A673 (cell line): Measurements from ENCODE around the gene ODC1.

ENCODE experiments used
- CTCF ChIP-seq: fragments of 300-800, 200-600 bp; sonication (generic); conservative IDR thresholded peaks from 2 replicates; pipeline ENCODE4 v1.5.1; 2017; ENCODE audit warnings: low read depth, mild to moderate bottlenecking, antibody characterized with exemption, low read length, moderate library complexity, mixed read lengths
- EZH2 ChIP-seq: fragments of 200-600 bp; sonication (generic); IDR thresholded peaks from 2 replicates; pipeline ENCODE4 v1.6.1; 2017; ENCODE audit warnings: borderline replicate concordance, low read depth, mild to moderate bottlenecking, mixed read lengths, antibody characterized with exemption, low read length; ENCODE audit not compliant: poor library complexity, severe bottlenecking

GRCh38 chr2:10428355-10428754 is 19.8 kb downstream of the ODC1 start:
- TF ChIP-seq CTCF = no peak
- no peak for TF ChIP-seq EZH2
